Parathyroid adenoma (tissue), 2 donors: Measurements from ENCODE around the gene EGLN1.
"Not testable (repeated sequence)": the region's sequence is repeated elsewhere in the genome, so short reads cannot be mapped to it uniquely, and the experiment has no call there.

Source experiments
- H2AFZ ChIP-seq: fragments of 300-600 bp; sonication (generic); one replicate; pipeline ENCODE4 v1.7.0; 2017; ENCODE audit warnings: antibody characterized with exemption, mild to moderate bottlenecking
- H3K27ac ChIP-seq: fragments of 300-600 bp; sonication (generic); one replicate; pipeline ENCODE4 v1.7.0; 2017
- H3K27me3 ChIP-seq: fragments of 300-600 bp; sonication (generic); one replicate; pipeline ENCODE4 v1.7.0; 2017; ENCODE audit warnings: low read length; ENCODE audit not compliant: control insufficient read depth, insufficient read depth
- H3K36me3 ChIP-seq: fragments of 300-600 bp; sonication (generic); one replicate; pipeline ENCODE4 v1.7.0; 2017; ENCODE audit warnings: low read length; ENCODE audit not compliant: control insufficient read depth, insufficient read depth
- H3K4me1 ChIP-seq: fragments of 300-600 bp; sonication (generic); one replicate; pipeline ENCODE4 v1.7.0; 2017; ENCODE audit warnings: control low read depth
- H3K4me2 ChIP-seq: fragments of 300-600 bp; sonication (generic); one replicate; pipeline ENCODE4 v1.7.0; 2017; ENCODE audit warnings: low read length
- H3K4me3 ChIP-seq: fragments of 300-600 bp; sonication (generic); one replicate; pipeline ENCODE4 v1.7.0; 2017; ENCODE audit warnings: low read depth, low read length
- H3K79me2 ChIP-seq: fragments of 300-600 bp; sonication (generic); one replicate; pipeline ENCODE4 v1.7.0; 2017; ENCODE audit warnings: control low read depth
- H3K9ac ChIP-seq: fragments of 300-600 bp; sonication (generic); one replicate; pipeline ENCODE4 v1.7.0; 2017; ENCODE audit warnings: mild to moderate bottlenecking
- H3K9me3 ChIP-seq: fragments of 300-600 bp; sonication (generic); one replicate; pipeline ENCODE4 v1.7.0; 2017; ENCODE audit warnings: low read length; ENCODE audit not compliant: control insufficient read depth
- CTCF ChIP-seq: fragments of 300-600 bp; sonication (generic); IDR thresholded peaks from one replicate; pipeline ENCODE4 v1.7.0; 2017; ENCODE audit warnings: antibody characterized with exemption, mild to moderate bottlenecking
- donor health status: primary hyperparathyroidism.

Gene EGLN1

GRCh38 chr1:231421971-231422797 is at the start of gene EGLN1:
Gene EGLN1, minus strand, starts transcription at chr1:231422287. Its CDS starts 399 bp downstream, at chr1:231421888.
- peak within 1 kb of the TSS; percentile 92 for H3K27ac ChIP-seq
- peaks cover 8% of the 10 kb centered on the region for H3K4me1 ChIP-seq

GRCh38 chr1:231471500-231471899 is 49.4 kb upstream of the EGLN1 start:
- H3K36me3 ChIP-seq, H3K4me1 ChIP-seq, H3K79me2 ChIP-seq, H3K4me3 ChIP-seq, H3K27ac ChIP-seq, H3K27me3 ChIP-seq, H3K9ac ChIP-seq, H3K9me3 ChIP-seq, H2AFZ ChIP-seq, H3K4me2 ChIP-seq: not testable (repeated sequence)

More at GRCh38 chr1:231421971-231422797, at the start of gene EGLN1:
- Histone ChIP-seq H3K36me3 (no peaks in the 10 kb centered on the region), H2AFZ (peak within 1 kb of the TSS; percentile 81), H3K4me3 (peak within 1 kb of the TSS; percentile 69), H3K27me3 (no peaks in the 10 kb centered on the region), H3K9me3 (no peaks in the 10 kb centered on the region), H3K4me2 (peak within 1 kb of the TSS; percentile 86), H3K79me2 (peaks cover 11% of the 10 kb centered on the region), H3K9ac (peak within 1 kb of the TSS; percentile 11)
- TF ChIP-seq CTCF, result peak; percentile 40

GRCh38 chr1:231471027-231471426 is 48.9 kb upstream of the EGLN1 start:
- not testable (repeated sequence) for H3K4me3 ChIP-seq, H3K4me2 ChIP-seq, H3K27me3 ChIP-seq, H3K36me3 ChIP-seq, H3K9ac ChIP-seq, H2AFZ ChIP-seq, H3K4me1 ChIP-seq, H3K9me3 ChIP-seq, H3K27ac ChIP-seq, H3K79me2 ChIP-seq

GRCh38 chr1:231467986-231468385 is 45.9 kb upstream of the EGLN1 start:
- Histone ChIP-seq H3K4me1 (no peaks in the 10 kb centered on the region), H3K9me3 (no peaks in the 10 kb centered on the region), H3K4me3 (no peak overlapping the region), H3K79me2 (no peaks in the 10 kb centered on the region), H3K9ac (no peak overlapping the region), H3K27me3 (no peaks in the 10 kb centered on the region), H3K36me3 (no peaks in the 10 kb centered on the region), H3K27ac (no peak overlapping the region), H3K4me2 (no peak overlapping the region), H2AFZ (no peak overlapping the region)
- TF ChIP-seq CTCF, result no peak

- Histone ChIP-seq H3K4me3 (no peak overlapping the region), H3K79me2 (no peaks in the 10 kb centered on the region), H3K9me3 (no peaks in the 10 kb centered on the region), H3K9ac (no peak overlapping the region), H3K27me3 (no peaks in the 10 kb centered on the region), H3K27ac (no peak overlapping the region), H2AFZ (no peak overlapping the region), H3K4me2 (no peak overlapping the region), H3K36me3 (no peaks in the 10 kb centered on the region), H3K4me1 (no peaks in the 10 kb centered on the region)
- TF ChIP-seq CTCF, result no peak
These were observed 43.0 kb upstream of the EGLN1 start for GRCh38 chr1:231465051-231465450.
